Endothelial cell of umbilical vein (primary cell): ENCODE data around the gene LRP1B.

Experiments
- CTCF ChIP-seq, 2 donors: IDR thresholded peaks; 1 replicate in 1 of 2; 2 replicates in 1 of 2; pipeline ENCODE4 v1.5.1; 2011; ENCODE audit warnings: low read length in 2 of 2, mild to moderate bottlenecking in 2 of 2, moderate library complexity in 2 of 2, control low read depth in 1 of 2, inconsistent platforms in 1 of 2, low read depth in 1 of 2; ENCODE audit not compliant: insufficient read depth in 1 of 2; ENCODE audit errors: extremely low read depth in 1 of 2
- POLR2A ChIP-seq: IDR thresholded peaks from 2 replicates; pipeline ENCODE4 v1.6.1; 2012; ENCODE audit warnings: low read depth, mild to moderate bottlenecking, control low read depth, low read length
- POLR2AphosphoS5 ChIP-seq: IDR thresholded peaks from 2 replicates; pipeline ENCODE4 v1.6.1; 2012; ENCODE audit warnings: low read depth, mild to moderate bottlenecking, control low read depth, low read length, moderate library complexity; ENCODE audit not compliant: insufficient read depth

- TF ChIP-seq CTCF (IDR thresholded peaks at IDR 0.05; ENCODE audit: extremely low read depth in 1 of 2, insufficient read depth in 1 of 2, low read depth in 1 of 2, low read length in 2 of 2) (no peak), POLR2A (no peak), POLR2AphosphoS5 (peak; percentile 59)
Observed at GRCh38 chr2:141557329-141558095, 573.3 kb downstream of the LRP1B start.
